Kidney epithelial cell (primary cell): ENCODE results near the gene PNMA1. TPM values are rescaled to one million over a fixed set of nuclear protein-coding genes. Genes with fewer than 3 reads are reported as not detected.

Experiments used
- DNase-seq: peaks from one replicate; pipeline ENCODE4 v3.0.0-alpha.2; 2010; ENCODE audit warnings: low read depth
- H3K27me3 ChIP-seq: 2 replicates; pipeline ENCODE4 v1.6.0; 2011; ENCODE audit warnings: low read length; ENCODE audit not compliant: control insufficient read depth, insufficient read depth
- H3K36me3 ChIP-seq: 2 replicates; pipeline ENCODE4 v1.5.1; 2011; ENCODE audit warnings: low read length; ENCODE audit not compliant: control insufficient read depth, insufficient read depth
- H3K4me3 ChIP-seq: 2 replicates; pipeline ENCODE4 v1.5.1; 2011; ENCODE audit warnings: low read depth, mild to moderate bottlenecking, control low read depth, low read length
- total RNA-seq: library from RNA; depleted of rRNA; stranded (reverse); fragments of >200 nt; gene quantifications from 2 replicates; pipeline ENCODE4 v1.2.3, GENCODE V29; 2015
- TF ChIP-seq, protein P1 (sequence below): IDR thresholded peaks from 2 replicates; pipeline ENCODE4 v1.5.1; 2011; ENCODE audit warnings: mild to moderate bottlenecking, moderate library complexity, low read length, control low read depth, inconsistent platforms; ENCODE audit not compliant: insufficient read depth, poor library complexity, severe bottlenecking

The PNMA1 gene
- total RNA-seq, 1 donor from 2014 or later = 31.0 TPM

DNA sequence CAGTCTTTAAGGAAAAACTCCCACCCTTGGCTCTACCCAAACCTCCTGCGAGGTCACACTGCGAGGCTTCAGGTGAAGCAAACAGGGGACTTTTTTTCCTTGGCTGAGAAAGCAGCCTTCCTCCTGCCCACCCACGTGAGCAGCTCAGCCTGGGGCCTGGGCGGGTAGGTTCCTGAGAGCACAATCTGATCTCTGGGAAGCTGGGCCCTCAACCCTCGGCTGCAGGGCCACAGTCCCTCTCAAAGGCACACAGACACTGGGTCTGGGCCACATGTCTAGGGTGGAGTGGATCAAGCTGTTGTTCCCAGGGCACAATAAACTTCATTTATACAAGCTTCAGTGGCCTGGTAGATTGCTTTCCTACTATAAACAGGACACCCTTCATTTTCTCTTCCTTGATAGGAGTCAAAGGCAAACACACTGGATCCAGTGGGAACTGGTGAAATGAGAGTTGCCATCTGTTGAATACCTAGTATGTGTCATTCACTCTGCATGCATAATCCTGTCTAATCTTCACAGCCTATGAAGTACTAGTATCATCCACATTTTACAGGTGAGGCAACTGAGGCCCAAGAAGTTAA is 41.3 kb upstream of the PNMA1 start:
- DNase-seq = no peak
- Histone ChIP-seq H3K4me3 (no peak overlapping the region), H3K27me3 (no peaks in the 10 kb centered on the region), H3K36me3 (no peaks in the 10 kb centered on the region)
- TF ChIP-seq, protein P1, sequence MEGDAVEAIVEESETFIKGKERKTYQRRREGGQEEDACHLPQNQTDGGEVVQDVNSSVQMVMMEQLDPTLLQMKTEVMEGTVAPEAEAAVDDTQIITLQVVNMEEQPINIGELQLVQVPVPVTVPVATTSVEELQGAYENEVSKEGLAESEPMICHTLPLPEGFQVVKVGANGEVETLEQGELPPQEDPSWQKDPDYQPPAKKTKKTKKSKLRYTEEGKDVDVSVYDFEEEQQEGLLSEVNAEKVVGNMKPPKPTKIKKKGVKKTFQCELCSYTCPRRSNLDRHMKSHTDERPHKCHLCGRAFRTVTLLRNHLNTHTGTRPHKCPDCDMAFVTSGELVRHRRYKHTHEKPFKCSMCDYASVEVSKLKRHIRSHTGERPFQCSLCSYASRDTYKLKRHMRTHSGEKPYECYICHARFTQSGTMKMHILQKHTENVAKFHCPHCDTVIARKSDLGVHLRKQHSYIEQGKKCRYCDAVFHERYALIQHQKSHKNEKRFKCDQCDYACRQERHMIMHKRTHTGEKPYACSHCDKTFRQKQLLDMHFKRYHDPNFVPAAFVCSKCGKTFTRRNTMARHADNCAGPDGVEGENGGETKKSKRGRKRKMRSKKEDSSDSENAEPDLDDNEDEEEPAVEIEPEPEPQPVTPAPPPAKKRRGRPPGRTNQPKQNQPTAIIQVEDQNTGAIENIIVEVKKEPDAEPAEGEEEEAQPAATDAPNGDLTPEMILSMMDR = no peak

DNA sequence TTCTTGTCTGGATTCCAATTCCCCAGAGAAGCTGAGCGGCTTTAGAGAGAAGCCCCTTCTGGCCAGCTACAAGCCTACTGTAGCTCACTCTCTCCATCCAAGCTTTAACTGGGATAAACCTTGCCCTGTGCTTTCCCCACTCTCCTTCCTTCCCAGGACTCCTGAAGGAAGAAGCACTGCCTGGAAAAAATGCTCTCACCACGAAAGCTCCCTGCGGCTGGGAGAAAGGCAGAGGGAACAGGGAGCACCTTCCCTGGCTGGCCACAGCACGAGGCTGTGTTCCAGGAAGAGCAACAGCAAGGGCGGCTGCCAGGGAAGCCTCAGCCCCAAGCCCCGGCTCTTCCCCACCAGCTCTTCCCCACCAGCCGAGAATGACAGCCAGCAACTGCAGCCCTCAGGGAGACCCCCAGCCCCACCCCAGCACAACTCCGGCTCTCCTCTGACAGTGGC is 40.8 kb upstream of the PNMA1 start:
- H3K4me3 ChIP-seq = no peak overlapping the region
- TF ChIP-seq, protein P1 = no peak
- DNase-seq = no peak

DNA sequence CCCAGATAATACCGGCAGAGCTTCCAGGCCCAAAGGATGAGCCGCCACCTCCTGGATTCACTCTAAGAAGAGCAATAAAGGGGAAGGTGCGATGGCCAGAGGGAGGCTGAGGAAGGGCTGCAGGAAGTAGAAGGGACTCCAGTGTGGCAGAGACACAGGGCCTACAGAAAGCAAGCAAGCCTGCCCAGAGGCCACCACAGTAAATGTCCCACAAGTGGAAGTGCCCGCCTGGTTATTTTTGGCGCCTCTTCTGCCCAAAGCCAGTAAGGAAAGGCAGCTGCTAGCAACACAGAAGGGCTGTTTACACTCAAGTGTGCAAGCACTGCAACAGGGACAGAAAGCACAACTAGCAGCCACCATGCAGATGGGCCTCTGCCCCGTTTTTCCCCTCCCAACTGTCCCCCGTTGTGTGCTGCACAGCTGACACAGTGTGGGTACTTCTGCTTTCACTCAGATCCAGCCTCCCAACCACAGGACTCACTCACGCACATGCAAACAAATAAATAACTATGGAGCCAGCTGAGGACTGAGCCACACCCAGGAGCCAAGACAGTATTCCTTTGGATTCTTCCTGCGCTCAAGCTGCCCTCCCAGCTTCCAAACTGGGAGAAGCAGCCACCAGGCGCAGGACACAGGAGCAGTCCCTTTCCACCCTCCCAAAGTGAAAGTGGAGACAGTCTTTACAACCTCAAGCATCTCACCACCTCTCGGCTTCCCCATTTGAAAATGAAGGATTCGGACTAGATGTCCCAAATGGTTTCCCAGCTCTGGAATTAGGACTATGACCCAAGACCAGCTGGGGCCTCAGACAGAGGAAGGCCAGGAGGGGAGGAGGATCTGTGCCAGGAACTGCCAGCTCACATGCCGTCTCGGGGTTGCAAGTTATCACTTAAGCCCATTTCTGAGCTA is 40.0 kb upstream of the PNMA1 start:
- Histone ChIP-seq H3K36me3 (no peaks in the 10 kb centered on the region), H3K4me3 (no peak overlapping the region), H3K27me3 (no peaks in the 10 kb centered on the region)
- TF ChIP-seq, protein P1 = no peak
- no peak for DNase-seq

More for the DNA sequence above, 40.8 kb upstream of the PNMA1 start:
- Histone ChIP-seq H3K27me3 (no peaks in the 10 kb centered on the region), H3K36me3 (no peaks in the 10 kb centered on the region)

DNA sequence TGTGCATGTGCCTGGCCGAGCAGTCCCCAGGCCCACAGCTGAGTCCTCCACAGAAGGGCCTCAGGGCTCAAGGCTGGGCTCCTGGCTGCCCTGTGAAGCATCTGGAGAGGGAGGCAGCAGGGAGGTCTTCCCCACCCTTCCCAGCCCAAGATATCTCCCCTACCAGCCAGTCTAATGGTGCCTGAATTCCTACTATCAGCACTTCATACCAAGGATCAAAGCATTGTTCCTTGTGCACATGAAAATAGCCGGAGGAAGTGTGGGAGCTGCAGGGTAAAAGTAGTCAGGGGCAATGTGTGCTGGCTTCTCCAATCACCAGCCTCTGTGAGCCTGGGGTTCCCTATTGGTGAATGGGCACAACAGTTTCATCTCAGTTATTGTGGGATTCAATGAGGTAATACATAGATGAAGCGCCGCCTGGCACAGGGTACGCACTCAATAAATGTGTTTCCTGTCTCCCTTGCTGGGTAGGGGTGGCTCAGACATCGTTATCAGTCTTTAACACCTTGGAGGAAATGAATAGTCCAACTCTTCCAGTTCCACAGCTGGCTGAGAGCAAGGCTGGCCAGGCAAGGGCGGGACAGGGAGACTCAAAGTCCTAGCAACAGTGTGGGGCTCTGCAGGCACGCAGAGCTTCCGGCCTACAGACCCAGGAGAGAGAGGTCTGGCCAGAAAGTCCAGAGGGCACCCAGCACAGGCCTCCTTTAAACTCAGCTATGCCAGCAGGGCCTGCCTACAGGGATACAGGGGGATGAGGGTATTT is 39.1 kb upstream of the PNMA1 start:
- H3K27me3 ChIP-seq = no peaks in the 10 kb centered on the region
- H3K4me3 ChIP-seq = no peak overlapping the region
- TF ChIP-seq, protein P1 = no peak
- no peaks in the 10 kb centered on the region for H3K36me3 ChIP-seq
- DNase-seq = no peak

DNA sequence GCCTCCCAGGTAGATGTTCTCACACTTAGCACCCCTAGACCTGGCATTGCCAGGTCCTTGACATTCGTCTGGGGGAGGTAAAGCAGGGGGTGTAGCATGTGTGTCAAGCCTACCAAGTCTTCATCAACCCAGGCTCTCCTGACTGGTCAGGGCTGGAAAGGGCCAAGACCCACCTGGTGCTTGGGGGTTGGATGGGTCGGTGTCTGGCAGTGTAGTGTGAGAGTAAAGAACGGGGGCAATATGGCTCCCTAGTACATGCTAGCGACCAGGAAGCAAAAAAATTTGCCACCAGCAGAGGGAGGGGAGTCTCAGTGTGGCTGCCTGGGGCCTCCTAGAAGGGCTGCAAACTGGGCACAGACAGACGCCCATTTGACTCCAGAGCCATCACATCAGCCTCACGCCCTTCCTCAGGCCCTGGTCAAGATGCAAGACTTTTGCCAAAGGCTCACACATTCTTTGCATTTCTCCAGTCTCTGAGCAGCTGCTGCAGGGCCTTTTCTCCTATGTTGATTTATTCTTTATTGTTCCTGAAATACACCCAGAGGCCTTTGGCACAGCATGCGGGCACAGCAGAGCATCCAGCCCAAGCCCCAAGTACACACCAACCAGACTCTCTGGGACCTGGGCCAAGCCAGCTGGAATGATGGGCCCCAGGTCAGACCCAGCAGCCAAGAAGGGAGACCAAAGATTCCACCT is 38.3 kb upstream of the PNMA1 start:
- TF ChIP-seq, protein P1 = peak; percentile 15
- Histone ChIP-seq H3K27me3 (no peaks in the 10 kb centered on the region), H3K4me3 (no peak overlapping the region), H3K36me3 (no peaks in the 10 kb centered on the region)
- DNase-seq = no peak
